ENCODE data around the gene HUNK.

Gene HUNK

GRCh38 chr21:31872452-31873274 is at the start of gene HUNK:
TSS of gene HUNK (plus strand) at chr21:31873020. CDS start at chr21:31873675, 655 bp downstream.
- Histone ChIP-seq H3K27ac (ENCODE audit: low read length) (peak within 1 kb of the TSS; percentile 21; the same call in 1 of the 2 replicates), H3K9me2 (replicated peaks; ENCODE audit: insufficient read depth, low read length) (no peaks in the 10 kb centered on the region), H3F3A (ENCODE audit: insufficient read depth, low read length) (peaks cover 5% of the 10 kb centered on the region; the same call in 1 of the 2 replicates), H4K20me1 (ENCODE audit: insufficient read depth, low read length) (no peaks in the 10 kb centered on the region), H3K4me1 (ENCODE audit: low read length) (peaks cover 8% of the 10 kb centered on the region), H3K4me2 (ENCODE audit: low read depth, low read length) (peak within 1 kb of the TSS; percentile 99), H2AFZ (ENCODE audit: low read length) (peak within 1 kb of the TSS; percentile 97), H3K4me3 (ENCODE audit: low read length) (peak within 1 kb of the TSS; percentile 88), H3K36me3 (replicated peaks; ENCODE audit: insufficient read depth, low read length) (no peaks in the 10 kb centered on the region), H3K9me3 (replicated peaks; ENCODE audit: insufficient read depth, low read length) (no peaks in the 10 kb centered on the region), H3K9ac (ENCODE audit: low read length) (peak within 1 kb of the TSS; percentile 61), H3K79me2 (ENCODE audit: low read length) (peaks cover 2% of the 10 kb centered on the region; the same call in 1 of the 2 replicates), H3K27me3 (replicated peaks; ENCODE audit: insufficient read depth, low read length) (peaks cover 21% of the 10 kb centered on the region)
- TF ChIP-seq EZH2 (optimal IDR thresholded peaks at IDR 0.05; ENCODE audit: low read depth, low read length) (no peak), EZH2phosphoT487 (IDR thresholded peaks at IDR 0.05; ENCODE audit: low read length) (no peak)
- TF ChIP-seq, protein P1, sequence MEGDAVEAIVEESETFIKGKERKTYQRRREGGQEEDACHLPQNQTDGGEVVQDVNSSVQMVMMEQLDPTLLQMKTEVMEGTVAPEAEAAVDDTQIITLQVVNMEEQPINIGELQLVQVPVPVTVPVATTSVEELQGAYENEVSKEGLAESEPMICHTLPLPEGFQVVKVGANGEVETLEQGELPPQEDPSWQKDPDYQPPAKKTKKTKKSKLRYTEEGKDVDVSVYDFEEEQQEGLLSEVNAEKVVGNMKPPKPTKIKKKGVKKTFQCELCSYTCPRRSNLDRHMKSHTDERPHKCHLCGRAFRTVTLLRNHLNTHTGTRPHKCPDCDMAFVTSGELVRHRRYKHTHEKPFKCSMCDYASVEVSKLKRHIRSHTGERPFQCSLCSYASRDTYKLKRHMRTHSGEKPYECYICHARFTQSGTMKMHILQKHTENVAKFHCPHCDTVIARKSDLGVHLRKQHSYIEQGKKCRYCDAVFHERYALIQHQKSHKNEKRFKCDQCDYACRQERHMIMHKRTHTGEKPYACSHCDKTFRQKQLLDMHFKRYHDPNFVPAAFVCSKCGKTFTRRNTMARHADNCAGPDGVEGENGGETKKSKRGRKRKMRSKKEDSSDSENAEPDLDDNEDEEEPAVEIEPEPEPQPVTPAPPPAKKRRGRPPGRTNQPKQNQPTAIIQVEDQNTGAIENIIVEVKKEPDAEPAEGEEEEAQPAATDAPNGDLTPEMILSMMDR (IDR thresholded peaks at IDR 0.05; ENCODE audit: low read length): no peak
- DNase-seq: peak; percentile 72

- Histone ChIP-seq H3K4me3 (ENCODE audit: low read length) (no peak overlapping the region), H3K79me2 (ENCODE audit: low read length) (no peaks in the 10 kb centered on the region), H3K9ac (ENCODE audit: low read length) (no peak overlapping the region), H3K9me3 (replicated peaks; ENCODE audit: insufficient read depth, low read length) (no peaks in the 10 kb centered on the region), H3K27ac (ENCODE audit: low read length) (no peak overlapping the region), H3K27me3 (replicated peaks; ENCODE audit: insufficient read depth, low read length) (no peaks in the 10 kb centered on the region), H3K4me1 (ENCODE audit: low read length) (no peaks in the 10 kb centered on the region), H3K9me2 (replicated peaks; ENCODE audit: insufficient read depth, low read length) (no peaks in the 10 kb centered on the region), H3K36me3 (replicated peaks; ENCODE audit: insufficient read depth, low read length) (no peaks in the 10 kb centered on the region), H2AFZ (ENCODE audit: low read length) (no peak overlapping the region), H3K4me2 (ENCODE audit: low read depth, low read length) (no peak overlapping the region), H4K20me1 (ENCODE audit: insufficient read depth, low read length) (no peaks in the 10 kb centered on the region), H3F3A (ENCODE audit: insufficient read depth, low read length) (no peaks in the 10 kb centered on the region)
- no peak for DNase-seq
- TF ChIP-seq, protein P1 (IDR thresholded peaks at IDR 0.05; ENCODE audit: low read length): no peak
- TF ChIP-seq EZH2 (optimal IDR thresholded peaks at IDR 0.05; ENCODE audit: low read depth, low read length) (no peak), EZH2phosphoT487 (IDR thresholded peaks at IDR 0.05; ENCODE audit: low read length) (no peak)
Measured at GRCh38 chr21:31829736-31830472, 42.9 kb upstream of the HUNK start.

- no peaks in the 10 kb centered on the region for H3K27me3 ChIP-seq (replicated peaks; ENCODE audit: insufficient read depth, low read length)
- no peaks in the 10 kb centered on the region for H3K79me2 ChIP-seq (ENCODE audit: low read length)
- no peak overlapping the region for H2AFZ ChIP-seq (ENCODE audit: low read length)
- H3K4me2 ChIP-seq (ENCODE audit: low read depth, low read length): no peak overlapping the region
- no peaks in the 10 kb centered on the region for H3K9me3 ChIP-seq (replicated peaks; ENCODE audit: insufficient read depth, low read length)
- no peak for DNase-seq
- H3K9ac ChIP-seq (ENCODE audit: low read length): no peak overlapping the region
- H3K27ac ChIP-seq (ENCODE audit: low read length): no peak overlapping the region
- no peaks in the 10 kb centered on the region for H3F3A ChIP-seq (ENCODE audit: insufficient read depth, low read length)
- H3K36me3 ChIP-seq (replicated peaks; ENCODE audit: insufficient read depth, low read length): no peaks in the 10 kb centered on the region
- no peak overlapping the region for H3K4me3 ChIP-seq (ENCODE audit: low read length)
- TF ChIP-seq EZH2 (optimal IDR thresholded peaks at IDR 0.05; ENCODE audit: low read depth, low read length) (no peak), EZH2phosphoT487 (IDR thresholded peaks at IDR 0.05; ENCODE audit: low read length) (no peak)
- TF ChIP-seq, protein P1 (IDR thresholded peaks at IDR 0.05; ENCODE audit: low read length): no peak
- H4K20me1 ChIP-seq (ENCODE audit: insufficient read depth, low read length): no peaks in the 10 kb centered on the region
- no peaks in the 10 kb centered on the region for H3K4me1 ChIP-seq (ENCODE audit: low read length)
- H3K9me2 ChIP-seq (replicated peaks; ENCODE audit: insufficient read depth, low read length): no peaks in the 10 kb centered on the region
Measured at GRCh38 chr21:31830701-31831100, 42.1 kb upstream of the HUNK start.

All from MM.1S (cell line).